Bronchus fibroblast of lung (primary cell): ENCODE results near the gene LNX1. TPM values are rescaled to one million over a fixed set of nuclear protein-coding genes. Genes with fewer than 3 reads are reported as not detected.

Experiments
- total RNA-seq: library from RNA; depleted of rRNA; stranded (reverse); fragments of >200 nt; gene quantifications from 2 replicates; pipeline ENCODE4 v1.2.3, GENCODE V29; 2015

The LNX1 gene
- total RNA-seq, result 0.17 and 0.59 TPM in 2 replicates

GRCh38 chr4:53591372-53591892 lies at the start of gene LNX1:
Gene LNX1 (minus strand): TSS chr4:53591486. CDS start chr4:53574002, 17,484 bp downstream.

Other genes starting within 250 kb of the LNX1 start
- gene SCFD2, start 225.4 kb downstream of the LNX1 start, total RNA-seq, result 15.5 and 19.3 TPM in 2 replicates
- 26.0 and 31.8 TPM in 2 replicates for gene FIP1L1, start 213.8 kb downstream of the LNX1 start, total RNA-seq